HG03066 (cell line): ENCODE results near the gene MAP4K1.
A peak's percentile ranks its signal among the peaks of the same experiment; 100 is the strongest.

Experiments used
- ATAC-seq: cut with Tn5 transposase; IDR thresholded peaks from one replicate; pipeline ENCODE4 v1.9.1; 2021; ENCODE audit warnings: low read depth; ENCODE audit not compliant: unreplicated experiment

Gene MAP4K1

GRCh38 chr19:38617764-38618589, at the start of gene MAP4K1:
TSS of gene MAP4K1 (minus strand) at chr19:38617953. CDS start at chr19:38617895, 58 bp downstream.
- ATAC-seq = peak; percentile 55

DNA sequence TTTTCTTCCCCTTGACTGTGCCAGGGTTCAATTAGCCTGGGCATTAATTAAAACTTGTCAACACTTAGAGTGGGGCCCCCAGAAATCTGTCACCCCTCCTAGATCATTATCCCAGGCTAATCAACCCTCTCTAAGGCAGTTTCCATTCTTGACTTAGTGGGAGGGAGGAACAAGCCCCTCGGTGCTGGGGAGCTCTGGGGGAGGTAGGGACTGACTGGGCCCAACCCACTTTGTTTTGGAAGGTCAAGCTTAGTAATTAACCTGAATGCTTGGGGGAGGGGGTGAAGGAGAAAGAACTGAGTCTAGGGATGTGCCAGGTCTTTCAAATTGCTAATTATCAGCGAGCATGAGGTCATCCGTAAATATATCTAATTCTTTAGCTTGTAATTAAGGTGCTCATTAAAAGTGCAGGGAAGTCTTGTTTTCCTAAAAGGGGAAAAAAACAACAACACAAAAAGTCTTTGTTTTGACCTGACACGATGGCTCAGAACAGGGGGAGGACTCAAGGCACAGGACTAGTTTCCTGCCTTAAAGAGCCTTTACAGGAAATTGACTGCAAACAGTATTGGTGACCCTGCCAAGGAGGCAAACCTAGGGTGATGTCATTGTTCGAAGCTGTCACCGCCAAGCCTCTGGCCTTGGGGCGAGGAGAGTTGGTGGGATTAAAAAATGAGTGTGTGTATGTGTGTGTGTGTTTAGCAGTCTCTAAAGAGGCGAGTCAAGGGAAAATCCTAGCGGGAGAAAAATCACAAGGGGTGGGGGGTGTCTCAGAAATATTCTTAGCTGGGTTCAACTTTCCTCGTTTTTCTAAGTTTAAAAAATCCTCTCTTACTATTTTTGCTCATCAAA, 49.1 kb upstream of the MAP4K1 start:
- no peak for ATAC-seq

DNA sequence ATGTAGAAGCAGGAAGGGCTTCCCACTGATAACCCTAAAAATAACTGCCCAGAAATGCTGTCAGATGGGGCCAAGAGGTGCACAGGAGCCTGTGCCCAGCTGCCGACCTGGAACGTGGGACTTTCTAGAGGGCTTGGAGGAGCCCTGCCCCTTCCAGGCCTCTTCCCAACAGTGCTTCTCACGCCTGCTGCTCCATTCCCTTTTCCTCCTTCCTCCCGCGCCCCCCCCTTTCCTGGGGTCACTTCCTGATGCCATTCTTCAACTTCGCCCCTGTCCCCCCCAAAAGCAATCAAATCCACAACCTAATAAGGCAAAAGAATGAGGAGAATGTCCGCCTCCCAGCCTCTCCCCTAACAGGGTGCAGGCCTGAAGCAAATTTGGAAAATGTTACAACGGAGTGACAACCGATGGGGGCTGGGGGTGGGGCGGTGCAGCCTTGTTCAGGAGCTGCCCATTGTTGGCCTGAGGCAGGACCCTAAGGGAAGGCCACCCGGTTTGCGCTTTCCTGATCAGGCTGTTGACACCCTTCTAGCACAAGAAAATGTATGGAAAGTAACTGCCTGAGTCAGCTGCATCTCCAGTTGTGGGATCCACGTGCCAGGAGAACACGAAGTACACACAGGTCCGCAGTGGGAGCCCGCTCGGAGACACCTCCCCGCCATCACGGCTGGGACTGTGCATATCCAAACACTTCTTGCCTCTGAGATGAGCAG, 48.4 kb upstream of the MAP4K1 start:
- ATAC-seq = no peak

GRCh38 chr19:38665219-38665931, 47.6 kb upstream of the MAP4K1 start:
- ATAC-seq = no peak

GRCh38 chr19:38664503-38665211, 46.9 kb upstream of the MAP4K1 start:
- no peak for ATAC-seq

DNA sequence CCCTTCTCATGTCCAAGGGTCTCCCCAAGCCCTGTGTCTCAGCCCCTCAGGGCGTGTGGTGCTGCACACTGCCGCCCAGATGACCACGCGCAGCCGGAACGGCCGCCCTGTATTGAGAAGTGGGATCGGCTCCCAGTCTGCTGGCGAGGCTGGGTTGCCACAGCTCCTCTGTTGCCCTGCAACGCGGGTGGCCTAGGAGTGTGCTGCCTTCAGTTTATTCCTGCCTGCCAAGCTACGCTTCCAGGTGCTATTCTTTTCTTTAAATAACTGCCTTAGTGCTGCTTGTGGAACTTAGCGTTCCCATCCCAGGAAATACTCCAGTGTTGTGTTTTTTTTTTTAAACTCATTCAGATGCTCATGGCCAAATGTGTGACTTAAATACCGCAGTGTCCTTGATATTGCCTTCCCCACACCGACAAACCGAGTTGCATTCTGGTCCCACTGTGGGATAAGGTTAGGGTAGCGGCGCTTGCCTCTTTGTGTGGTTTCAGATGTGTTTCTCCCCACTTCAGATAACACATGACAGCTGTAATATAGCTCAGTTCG, 46.3 kb upstream of the MAP4K1 start:
- ATAC-seq = no peak

DNA sequence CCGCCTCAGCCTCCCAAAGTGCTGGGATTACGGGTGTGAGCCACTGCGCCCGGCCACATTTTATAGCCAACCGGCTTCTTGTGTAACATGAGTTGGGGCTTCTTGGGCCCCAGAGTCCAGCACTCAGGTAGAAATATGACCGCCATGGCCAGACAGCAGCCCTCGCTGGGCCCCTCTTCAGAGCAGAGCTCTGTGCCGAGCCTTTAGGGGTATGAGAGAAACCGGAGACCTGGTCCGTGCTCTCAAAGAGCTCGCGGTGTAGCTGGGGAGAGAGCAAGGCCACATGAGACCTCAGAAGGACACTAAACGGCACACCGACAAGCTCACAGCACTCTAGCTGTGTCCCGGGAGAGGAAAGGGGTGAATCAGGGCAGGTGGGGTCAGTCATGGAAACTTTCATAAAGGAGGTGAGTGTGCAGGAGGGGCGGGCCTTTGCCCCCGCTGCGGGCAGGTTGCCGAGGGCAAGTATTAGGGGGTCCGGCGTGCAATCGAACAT, 45.5 kb upstream of the MAP4K1 start:
- no peak for ATAC-seq

DNA sequence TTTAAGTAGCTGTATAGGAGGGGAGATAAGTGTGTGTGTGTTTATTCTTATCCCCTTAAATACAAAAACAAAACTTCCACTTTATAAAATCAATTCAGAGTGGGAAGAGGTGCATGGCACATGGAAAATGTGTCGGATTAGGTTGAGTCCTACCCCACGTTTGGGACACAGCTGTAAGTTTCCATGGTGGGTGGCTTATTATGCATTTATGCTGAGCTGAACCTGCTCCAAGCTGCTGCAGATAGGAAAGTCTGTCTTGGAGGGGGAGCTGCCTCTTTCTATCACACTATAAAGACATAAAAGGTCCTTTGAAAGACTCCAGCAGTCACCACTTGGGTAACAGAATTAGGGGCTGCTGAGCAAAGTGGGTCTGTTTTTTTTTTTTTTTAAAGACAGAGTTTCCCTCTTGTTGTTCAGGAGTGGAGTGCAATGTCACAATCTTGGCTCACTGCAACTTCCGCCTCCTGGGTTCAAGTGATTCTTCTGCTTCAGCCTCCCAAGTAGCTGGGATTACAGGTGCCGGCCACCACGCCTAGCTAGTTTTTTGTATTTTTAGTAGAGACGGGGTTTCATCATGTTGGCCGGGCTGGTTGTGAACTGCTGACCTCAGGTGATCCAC, 44.9 kb upstream of the MAP4K1 start:
- ATAC-seq = no peak

DNA sequence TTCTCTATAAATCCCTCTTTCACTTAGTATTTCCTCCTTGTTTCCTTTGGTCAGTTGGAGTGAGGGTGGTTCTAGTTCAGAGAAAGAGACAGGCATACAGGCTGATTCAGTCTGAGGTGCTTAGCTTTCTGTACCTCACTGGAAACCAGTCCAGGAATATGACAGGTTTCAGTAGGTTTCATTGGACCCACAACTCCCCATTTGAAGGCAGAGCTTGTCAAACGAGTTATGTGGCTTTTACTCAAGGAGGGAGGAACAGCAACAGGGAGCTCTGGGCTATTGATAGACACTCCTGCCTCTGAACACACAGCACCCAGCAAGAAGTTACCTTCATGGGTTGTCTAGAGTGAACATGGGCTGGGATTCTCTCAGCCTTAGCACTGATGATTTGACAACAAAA, 44.2 kb upstream of the MAP4K1 start:
- ATAC-seq = no peak

DNA sequence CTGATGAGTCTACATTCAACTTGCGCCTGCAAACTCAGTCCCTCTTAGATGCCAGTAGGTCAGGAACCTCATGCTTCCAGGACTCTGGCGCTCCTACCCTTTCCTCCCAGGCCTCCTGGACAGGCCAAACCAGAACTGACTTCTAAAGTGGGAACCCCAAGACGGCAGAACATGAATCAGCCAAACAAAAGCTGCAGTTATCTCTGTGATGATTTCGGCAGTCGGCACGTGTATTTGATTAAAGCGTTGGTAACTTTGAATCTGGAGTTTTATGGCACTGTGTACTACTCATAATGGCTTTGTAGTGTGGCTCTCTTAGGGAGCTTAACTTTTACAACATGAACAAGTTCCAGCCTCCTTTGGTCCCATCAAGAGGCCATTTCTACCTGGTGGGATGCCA, 43.4 kb upstream of the MAP4K1 start:
- ATAC-seq = no peak

- ATAC-seq = no peak
These were observed 43.0 kb upstream of the MAP4K1 start for GRCh38 chr19:38660724-38661123.

- ATAC-seq = no peak
These were observed 40.9 kb upstream of the MAP4K1 start for GRCh38 chr19:38658462-38659306.

GRCh38 chr19:38657633-38658222, 40.0 kb upstream of the MAP4K1 start:
- no peak for ATAC-seq

DNA sequence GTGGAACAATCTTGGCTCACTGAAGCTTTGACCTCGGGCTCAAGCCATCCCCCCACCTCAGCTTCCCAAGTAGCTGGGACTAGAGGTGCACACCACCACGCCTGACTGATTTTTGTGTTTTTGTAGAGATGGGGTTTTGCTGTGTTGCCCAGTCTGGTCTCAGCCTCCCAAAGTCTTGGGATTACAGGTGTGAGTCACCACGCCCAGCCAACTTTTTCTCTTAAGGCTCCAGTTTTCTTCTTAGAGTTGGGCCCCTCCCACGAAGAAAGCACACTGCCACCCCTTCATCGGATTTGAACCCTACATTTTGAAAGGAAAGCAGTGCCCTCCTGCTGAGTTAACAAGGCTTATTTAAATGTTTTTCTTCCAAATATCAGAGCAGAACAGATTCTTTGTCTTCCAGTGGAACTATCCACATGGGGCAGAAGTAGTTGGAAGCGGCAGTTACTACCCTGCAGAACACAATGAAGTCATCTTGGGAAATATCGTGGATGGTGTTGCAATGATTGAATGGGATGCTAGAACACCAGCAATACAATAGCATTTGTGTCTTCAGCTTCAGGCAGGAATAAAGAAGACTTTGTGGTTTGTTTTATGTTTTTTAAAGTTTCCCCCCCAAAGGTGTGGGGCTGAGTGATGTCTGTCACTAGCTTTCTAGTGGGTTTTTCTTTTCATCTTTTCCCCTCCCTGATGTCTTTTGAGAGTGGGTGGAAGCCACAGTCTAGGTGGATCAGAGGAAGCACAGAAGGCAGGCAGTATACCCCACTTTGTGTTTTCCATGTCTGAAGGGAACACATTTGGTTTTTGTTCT, 38.6 kb upstream of the MAP4K1 start:
- ATAC-seq = no peak

DNA sequence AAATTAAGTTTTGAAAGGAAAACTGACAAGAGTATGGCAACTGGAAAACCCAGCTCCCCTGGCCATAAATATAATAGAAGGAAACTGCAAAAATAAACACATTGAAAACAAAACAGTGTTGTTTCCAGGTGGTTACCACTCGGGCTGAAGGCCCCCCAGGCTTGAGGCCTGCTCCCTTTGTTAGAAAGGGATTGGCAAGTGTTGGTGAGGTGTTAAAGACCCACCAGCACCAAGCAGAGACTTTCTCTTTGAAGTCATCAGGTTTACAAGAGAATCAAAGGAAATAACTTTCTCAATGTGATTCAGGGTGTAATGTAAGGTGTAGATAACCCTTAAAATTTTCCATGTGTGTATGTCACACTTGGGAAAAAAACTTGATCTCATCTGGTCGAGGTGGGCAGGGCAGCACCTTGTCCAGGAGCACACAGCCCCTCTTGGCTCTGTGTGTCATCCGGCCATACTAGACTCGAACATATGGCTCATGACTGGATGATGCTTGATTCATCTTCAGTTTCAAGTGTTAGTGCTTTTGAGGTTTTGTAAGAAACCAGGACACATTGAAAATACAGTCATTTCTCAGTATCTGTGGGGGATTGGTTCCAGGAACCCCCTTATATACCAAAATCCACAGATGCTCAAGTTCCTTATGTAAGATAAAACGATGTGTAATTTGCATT, 37.5 kb upstream of the MAP4K1 start:
- no peak for ATAC-seq

- ATAC-seq = no peak
These were observed 36.9 kb upstream of the MAP4K1 start for GRCh38 chr19:38654628-38655055.
